GM08714 (cell line): ENCODE results near the gene TRMT2A.
"Not testable (repeated sequence)": the region's sequence is repeated elsewhere in the genome, so short reads cannot be mapped to it uniquely, and the experiment has no call there.

Experiments
- H3K4me3 ChIP-seq: fragments of 200-500 bp; sonication (Bioruptor generic); 2 replicates; pipeline ENCODE4 v1.5.1; 2014; ENCODE audit warnings: mild to moderate bottlenecking, low read length, inconsistent platforms
- ZNF274 ChIP-seq: IDR thresholded peaks from 2 replicates; pipeline ENCODE4 v1.6.1; 2012; ENCODE audit warnings: mild to moderate bottlenecking, low read depth, low read length

Gene TRMT2A

GRCh38 chr22:20071524-20071972 lies 45.5 kb downstream of the TRMT2A start:
- no peak for TF ChIP-seq ZNF274
- H3K4me3 ChIP-seq = no peak overlapping the region

GRCh38 chr22:20069331-20070042 lies 47.5 kb downstream of the TRMT2A start:
- H3K4me3 ChIP-seq = no peak overlapping the region
- no peak for TF ChIP-seq ZNF274

- H3K4me3 ChIP-seq = no peak overlapping the region
- no peak for TF ChIP-seq ZNF274
These were observed 48.4 kb downstream of the TRMT2A start for GRCh38 chr22:20068640-20069039.

- not testable (repeated sequence) for H3K4me3 ChIP-seq
These were observed 49.7 kb downstream of the TRMT2A start for GRCh38 chr22:20067384-20067682.

- TF ChIP-seq ZNF274 = no peak
These were observed 50.2 kb downstream of the TRMT2A start for GRCh38 chr22:20066617-20067383.

GRCh38 chr22:20065896-20066616 lies 51.0 kb downstream of the TRMT2A start:
- H3K4me3 ChIP-seq = no peak overlapping the region
- no peak for TF ChIP-seq ZNF274

More at GRCh38 chr22:20066617-20067383, 50.2 kb downstream of the TRMT2A start:
- no peak overlapping the region for H3K4me3 ChIP-seq

GRCh38 chr22:20064545-20065262 lies 52.3 kb downstream of the TRMT2A start:
- H3K4me3 ChIP-seq = no peak overlapping the region
- no peak for TF ChIP-seq ZNF274

- TF ChIP-seq ZNF274 = no peak
- no peak overlapping the region for H3K4me3 ChIP-seq
These were observed 52.9 kb downstream of the TRMT2A start for GRCh38 chr22:20064140-20064480.

GRCh38 chr22:20063271-20064139 lies 53.5 kb downstream of the TRMT2A start:
- TF ChIP-seq ZNF274 = no peak
- no peak overlapping the region for H3K4me3 ChIP-seq

- TF ChIP-seq ZNF274 = no peak
- H3K4me3 ChIP-seq = no peak overlapping the region
These were observed 54.3 kb downstream of the TRMT2A start for GRCh38 chr22:20062766-20063083.

GRCh38 chr22:20062043-20062765 lies 54.8 kb downstream of the TRMT2A start:
- no peak overlapping the region for H3K4me3 ChIP-seq
- TF ChIP-seq ZNF274 = no peak
